CMK (cell line): Measurements from ENCODE around the gene SOCS1.

Experiments used
- DNase-seq: peaks from one replicate; pipeline ENCODE4 v3.0.0-alpha.2; 2010; ENCODE audit warnings: low read depth

The SOCS1 gene

GRCh38 chr16:11285842-11286241, 29.8 kb upstream of the SOCS1 start:
- no peak for DNase-seq

- DNase-seq = no peak
Observed at GRCh38 chr16:11283820-11284248, 27.8 kb upstream of the SOCS1 start.

- DNase-seq = no peak
Observed at GRCh38 chr16:11280616-11281522, 24.9 kb upstream of the SOCS1 start, which contains the start of gene PRM1. TSS of gene PRM1 (minus strand) at chr16:11281330. CDS start at chr16:11281238, 92 bp downstream.

GRCh38 chr16:11278681-11279628, 23.0 kb upstream of the SOCS1 start:
- DNase-seq = no peak

GRCh38 chr16:11277607-11278337, 21.8 kb upstream of the SOCS1 start:
- DNase-seq = no peak

GRCh38 chr16:11276896-11277593, 21.0 kb upstream of the SOCS1 start:
- no peak for DNase-seq

GRCh38 chr16:11276143-11276895, 20.3 kb upstream of the SOCS1 start, which contains the start of gene PRM2:
TSS of gene PRM2 (minus strand) at chr16:11276480. CDS start at chr16:11276370, 110 bp downstream.
- DNase-seq = no peak

- DNase-seq = no peak
Observed at GRCh38 chr16:11274964-11275363, 19.0 kb upstream of the SOCS1 start.

- DNase-seq = no peak
Observed at GRCh38 chr16:11273721-11274324, 17.8 kb upstream of the SOCS1 start.

- DNase-seq = no peak
Observed at GRCh38 chr16:11272921-11273720, 17.1 kb upstream of the SOCS1 start, which contains the start of gene PRM3. TSS of gene PRM3 (minus strand) at chr16:11273629. CDS start at chr16:11273595, 34 bp downstream.

- DNase-seq = no peak
Observed at GRCh38 chr16:11272484-11272883, 16.5 kb upstream of the SOCS1 start.

GRCh38 chr16:11271610-11272009, 15.6 kb upstream of the SOCS1 start:
- DNase-seq = no peak

GRCh38 chr16:11270602-11271162, 14.7 kb upstream of the SOCS1 start:
- DNase-seq = no peak

- DNase-seq = no peak
Observed at GRCh38 chr16:11268921-11269375, 12.9 kb upstream of the SOCS1 start, which contains the start of gene TNP2. TSS of gene TNP2 (minus strand) at chr16:11269325. CDS start at chr16:11269262, 63 bp downstream.

GRCh38 chr16:11265124-11265523, 9.1 kb upstream of the SOCS1 start:
- no peak for DNase-seq

- DNase-seq = no peak
Observed at GRCh38 chr16:11264155-11264832, 8.3 kb upstream of the SOCS1 start.

- DNase-seq = no peak
Observed at GRCh38 chr16:11263737-11264136, 7.7 kb upstream of the SOCS1 start.

GRCh38 chr16:11262915-11263314, 6.9 kb upstream of the SOCS1 start:
- DNase-seq = no peak
